Panc1 (cell line): ENCODE results near the gene CARMIL1. TPM values are rescaled to one million over a fixed set of nuclear protein-coding genes. Genes with fewer than 3 reads are reported as not detected.

Experiments used
- ATAC-seq: fragments of 200-7000 bp; cut with Tn5 transposase; 2 replicates; pipeline ENCODE4 v1.9.1; 2020; ENCODE audit warnings: mild to moderate bottlenecking, moderate library complexity
- BruUV-seq: library from RNA; stranded (reverse); fragments of 400-500 nt; replicated peaks from 2 replicates; lab custom pipeline; 2021; lab: Mats Ljungman, UMichigan
- CTCF ChIA-PET: fragments of 300-600 bp; sonication (Branson Sonifier 250); formaldehyde crosslinking; loops from one replicate; lab custom pipeline; 2022; ENCODE audit warnings: antibody characterized with exemption; lab: Charles Lee
- POLR2A ChIA-PET: fragments of 300-600 bp; sonication (Branson Sonifier 250); formaldehyde crosslinking; loops from one replicate; lab custom pipeline; 2022; ENCODE audit warnings: antibody characterized with exemption; lab: Charles Lee
- DNase-seq: peaks from one replicate; pipeline ENCODE4 v3.0.0-alpha.2; 2010; ENCODE audit warnings: low read depth, low spot score
- H3K27ac ChIP-seq: 2 replicates; pipeline ENCODE4 v1.5.1; 2011; ENCODE audit warnings: mild to moderate bottlenecking, low read length, inconsistent platforms
- H3K27me3 ChIP-seq: fragments of 200-500 bp; sonication (Bioruptor generic); 2 replicates; pipeline ENCODE4 v1.6.0; 2014; ENCODE audit warnings: low read length, inconsistent platforms; ENCODE audit not compliant: control insufficient read depth, insufficient read depth
- H3K36me3 ChIP-seq: fragments of 200-500 bp; sonication (Bioruptor generic); 2 replicates; pipeline ENCODE4 v1.5.1; 2014; ENCODE audit warnings: inconsistent platforms, mild to moderate bottlenecking, low read length, moderate library complexity; ENCODE audit not compliant: control insufficient read depth, insufficient read depth
- H3K4me1 ChIP-seq: 2 replicates; pipeline ENCODE4 v1.5.1; 2011; ENCODE audit warnings: inconsistent platforms, mild to moderate bottlenecking, low read length, moderate library complexity; ENCODE audit not compliant: control insufficient read depth, insufficient read depth
- H3K4me3 ChIP-seq, 2 experiments: 2 replicates each; pipeline ENCODE4 v1.5.1; 2011 to 2012; ENCODE audit warnings: low read depth in 2 of 2, low read length in 2 of 2, mild to moderate bottlenecking in 2 of 2, inconsistent platforms in 1 of 2, moderate library complexity in 1 of 2
- H3K9me3 ChIP-seq: fragments of 200-500 bp; sonication (Bioruptor generic); 2 replicates; pipeline ENCODE4 v1.5.1; 2014; ENCODE audit warnings: low read depth, mild to moderate bottlenecking, inconsistent platforms, low read length, moderate library complexity; ENCODE audit not compliant: control insufficient read depth, insufficient read depth
- CTCF ChIP-seq: fragments of 450-650 bp; IDR thresholded peaks from 2 replicates; pipeline ENCODE4 v1.5.1; 2017; ENCODE audit warnings: mild to moderate bottlenecking
- POLR2AphosphoS5 ChIP-seq: IDR thresholded peaks from 2 replicates; pipeline ENCODE4 v1.6.1; 2012; ENCODE audit warnings: mild to moderate bottlenecking, low read depth, low read length, moderate library complexity
- REST ChIP-seq, 2 experiments: IDR thresholded peaks; 2 replicates each; pipeline ENCODE4 v1.6.1; 2011 to 2012; ENCODE audit warnings: low read depth in 2 of 2, control low read depth in 1 of 2, low read length in 1 of 2, mild to moderate bottlenecking in 1 of 2, moderate library complexity in 1 of 2; ENCODE audit not compliant: insufficient read depth in 1 of 2
- SIN3A ChIP-seq: IDR thresholded peaks from 2 replicates; pipeline ENCODE4 v1.6.1; 2012; ENCODE audit warnings: low read depth, mild to moderate bottlenecking, low read length, moderate library complexity, borderline replicate concordance; ENCODE audit not compliant: insufficient read depth
- TCF7L2 ChIP-seq: IDR thresholded peaks from 2 replicates; pipeline ENCODE4 v1.6.1; 2011; ENCODE audit warnings: mild to moderate bottlenecking, low read depth, low read length, inconsistent platforms
- in situ Hi-C: cut with HindIII; loops from 2 replicates; pipeline ENCODE4 v1.10.0; 2016; ENCODE audit warnings: low sequenced_read_pairs, low pct_unique_long_range_greater_than_20kb
- intact Hi-C: fragments of 100-400 bp; cut with micrococcal nuclease; formaldehyde crosslinking; loops from one replicate; pipeline ENCODE4 v1.10.0; 2022; ENCODE audit not compliant: unreplicated experiment
- total RNA-seq: library from RNA; stranded (reverse); gene quantifications from one replicate; pipeline ENCODE4 v1.2.1, GENCODE V29; 2021; ENCODE audit not compliant: unreplicated experiment

CARMIL1 gene
- total RNA-seq, 1 experiment from 2014 or later, result 4.0 TPM

- intact Hi-C loops, result no loop called here
- ATAC-seq (no peak), DNase-seq (no peak)
- no peak for TF ChIP-seq SIN3A
- in situ Hi-C loops, result no loop called here
- H3K9me3 ChIP-seq, result no peaks in the 10 kb centered on the region
- H3K36me3 ChIP-seq, result no peaks in the 10 kb centered on the region; the same call in 1 of the 2 replicates
- no peak overlapping the region for H3K27ac ChIP-seq
- no peak overlapping the region for H3K4me3 ChIP-seq
- no TSS peak for BruUV-seq
- CTCF ChIA-PET, result no interaction called here
- no peaks in the 10 kb centered on the region for H3K27me3 ChIP-seq
- POLR2A ChIA-PET, result no interaction called here
- no peaks in the 10 kb centered on the region for H3K4me1 ChIP-seq
Observed at GRCh38 chr6:25414168-25414567, 135.0 kb downstream of the CARMIL1 start.

- Histone ChIP-seq H3K27me3 (no peaks in the 10 kb centered on the region), H3K4me3 (no peak overlapping the region), H3K9me3 (no peaks in the 10 kb centered on the region), H3K36me3 (no peaks in the 10 kb centered on the region; the same call in 1 of the 2 replicates), H3K27ac (no peak overlapping the region), H3K4me1 (no peaks in the 10 kb centered on the region)
- ChIA-PET POLR2A (no interaction called here), CTCF (no interaction called here)
- no TSS peak for BruUV-seq
- in situ Hi-C loops (no loop called here), intact Hi-C loops (no loop called here)
- DNase-seq, result no peak
- ATAC-seq, result no peak
- no peak for TF ChIP-seq TCF7L2
- TF ChIP-seq POLR2AphosphoS5, result no peak
- no peak for TF ChIP-seq CTCF
- no peak for TF ChIP-seq SIN3A
- no peak for TF ChIP-seq REST (IDR thresholded peaks at IDR 0.05; ENCODE audit: insufficient read depth in 1 of 2, low read depth in 2 of 2, low read length in 1 of 2)
Observed at GRCh38 chr6:25414755-25415154, 135.6 kb downstream of the CARMIL1 start.

- intact Hi-C loops (no loop called here), in situ Hi-C loops (no loop called here)
- Histone ChIP-seq H3K4me1 (no peaks in the 10 kb centered on the region), H3K9me3 (no peaks in the 10 kb centered on the region), H3K36me3 (no peaks in the 10 kb centered on the region; the same call in 1 of the 2 replicates), H3K4me3 (no peak overlapping the region), H3K27ac (no peak overlapping the region), H3K27me3 (no peaks in the 10 kb centered on the region)
- CTCF ChIA-PET, result no interaction called here
- POLR2A ChIA-PET, result no interaction called here
- no peak for DNase-seq
- BruUV-seq, result no TSS peak
- TF ChIP-seq TCF7L2 (no peak), REST (IDR thresholded peaks at IDR 0.05; ENCODE audit: insufficient read depth in 1 of 2, low read depth in 2 of 2, low read length in 1 of 2) (no peak), SIN3A (no peak), POLR2AphosphoS5 (no peak), CTCF (no peak)
- no peak for ATAC-seq
Observed at GRCh38 chr6:25415274-25415673, 136.1 kb downstream of the CARMIL1 start.
